Kidney capillary endothelial cell (primary cell): ENCODE measurements around the gene EHF.

Source experiments
- DNase-seq: peaks from one replicate; pipeline ENCODE4 v3.0.0-alpha.2; 2018; ENCODE audit warnings: low spot score

EHF gene

GRCh38 chr11:34625576-34625975 is 4.7 kb downstream of the EHF start:
- no peak for DNase-seq

GRCh38 chr11:34626393-34626792 is 5.5 kb downstream of the EHF start:
- DNase-seq: no peak

GRCh38 chr11:34627197-34627596 is 6.3 kb downstream of the EHF start:
- DNase-seq: no peak

- no peak for DNase-seq
Measured at GRCh38 chr11:34629711-34630110, 8.8 kb downstream of the EHF start.

- DNase-seq: no peak
Measured at GRCh38 chr11:34630544-34630943, 9.7 kb downstream of the EHF start.

GRCh38 chr11:34631297-34631696 is 10.4 kb downstream of the EHF start:
- DNase-seq: no peak

- no peak for DNase-seq
Measured at GRCh38 chr11:34631737-34632104, 10.8 kb downstream of the EHF start.

GRCh38 chr11:34632105-34632791 is 11.4 kb downstream of the EHF start:
- no peak for DNase-seq

GRCh38 chr11:34633640-34633989 is 12.7 kb downstream of the EHF start:
- no peak for DNase-seq

- no peak for DNase-seq
Measured at GRCh38 chr11:34633990-34634693, 13.2 kb downstream of the EHF start.

GRCh38 chr11:34634694-34635062 is 13.8 kb downstream of the EHF start:
- no peak for DNase-seq

- DNase-seq: no peak
Measured at GRCh38 chr11:34636127-34636526, 15.2 kb downstream of the EHF start.

- DNase-seq: no peak
Measured at GRCh38 chr11:34637303-34637702, 16.4 kb downstream of the EHF start.

- no peak for DNase-seq
Measured at GRCh38 chr11:34638897-34639296, 18.0 kb downstream of the EHF start.

- DNase-seq: no peak
Measured at GRCh38 chr11:34639545-34639944, 18.7 kb downstream of the EHF start.

GRCh38 chr11:34640050-34640923 is 19.4 kb downstream of the EHF start:
- no peak for DNase-seq

GRCh38 chr11:34640924-34641275 is 20.0 kb downstream of the EHF start:
- DNase-seq: no peak

- no peak for DNase-seq
Measured at GRCh38 chr11:34641456-34641855, 20.6 kb downstream of the EHF start.

- DNase-seq: no peak
Measured at GRCh38 chr11:34642001-34642554, 21.2 kb downstream of the EHF start.

GRCh38 chr11:34642873-34643272 is 22.0 kb downstream of the EHF start:
- DNase-seq: no peak

GRCh38 chr11:34643311-34643710 is 22.4 kb downstream of the EHF start:
- DNase-seq: no peak

GRCh38 chr11:34643846-34644245 is 23.0 kb downstream of the EHF start:
- DNase-seq: no peak
